ENCODE data around the gene ZHX3.

The ZHX3 gene

DNA sequence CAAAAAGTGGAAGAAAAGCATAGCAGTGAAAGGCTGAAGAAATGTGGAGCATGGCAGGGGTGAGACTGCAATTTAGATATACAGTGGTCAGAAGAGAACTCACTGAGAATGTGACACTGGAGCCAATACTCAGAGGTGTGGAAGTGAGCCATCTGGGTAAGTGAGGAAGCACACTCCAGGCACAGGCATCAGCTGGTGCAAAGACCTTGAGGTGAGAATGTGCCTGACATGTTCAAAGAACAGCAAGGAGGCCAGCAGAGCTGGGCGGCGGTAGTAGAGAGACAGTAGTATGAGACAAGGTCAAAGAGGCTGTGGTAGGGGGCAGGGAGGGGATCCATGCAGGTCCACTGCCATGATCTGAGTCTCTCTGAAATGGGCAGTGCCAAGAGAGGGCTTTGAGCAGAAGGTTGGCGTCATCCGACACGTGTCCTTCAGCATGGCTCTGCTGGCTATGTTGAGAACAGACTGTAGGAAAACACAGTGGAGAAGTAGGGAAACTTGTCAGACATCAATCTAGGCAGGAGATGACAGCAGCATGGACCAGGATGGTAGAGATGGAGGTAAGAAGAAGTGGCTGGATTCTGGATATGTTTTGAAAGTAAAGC is 95.8 kb downstream of the ZHX3 start:
- FAIRE-seq, result no peak

DNA sequence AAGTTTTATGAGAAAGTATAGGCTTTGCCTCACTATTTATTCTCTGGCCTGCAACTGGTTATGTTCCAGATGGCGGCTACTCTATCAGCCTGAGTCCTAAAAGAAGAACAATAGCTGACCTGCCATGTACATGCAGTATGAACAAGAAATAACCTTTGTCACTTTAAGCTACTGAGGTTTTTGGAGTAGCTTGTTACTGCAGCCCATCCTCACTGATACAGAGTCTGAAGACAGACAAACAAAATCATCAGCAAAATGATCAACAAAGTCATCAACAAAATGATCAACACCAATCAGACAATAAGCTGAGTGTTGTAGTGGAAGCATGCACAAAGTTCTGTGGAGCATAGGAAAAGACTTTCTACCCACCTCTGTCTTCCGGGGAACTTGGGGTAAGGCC is 97.7 kb downstream of the ZHX3 start:
- no peak for FAIRE-seq

DNA sequence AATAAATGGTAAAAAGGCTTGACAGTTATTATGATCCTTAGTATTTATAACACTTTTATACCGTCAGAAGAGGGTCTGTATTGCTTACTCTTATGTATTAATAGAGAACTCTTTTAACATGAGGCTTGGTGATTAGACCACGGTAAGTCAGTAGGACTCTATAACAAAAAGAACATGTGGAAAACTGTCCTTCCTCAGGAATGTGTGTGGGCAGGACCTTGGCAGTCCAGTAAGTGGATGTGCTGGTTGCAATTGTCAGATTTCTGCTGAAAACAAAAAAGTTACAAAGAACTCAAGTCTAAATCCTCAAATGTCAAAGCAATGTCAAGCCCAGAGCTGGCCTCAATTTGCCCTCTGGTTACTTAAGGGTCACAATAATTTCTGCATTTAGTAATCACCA is 99.1 kb downstream of the ZHX3 start:
- no peak for FAIRE-seq

DNA sequence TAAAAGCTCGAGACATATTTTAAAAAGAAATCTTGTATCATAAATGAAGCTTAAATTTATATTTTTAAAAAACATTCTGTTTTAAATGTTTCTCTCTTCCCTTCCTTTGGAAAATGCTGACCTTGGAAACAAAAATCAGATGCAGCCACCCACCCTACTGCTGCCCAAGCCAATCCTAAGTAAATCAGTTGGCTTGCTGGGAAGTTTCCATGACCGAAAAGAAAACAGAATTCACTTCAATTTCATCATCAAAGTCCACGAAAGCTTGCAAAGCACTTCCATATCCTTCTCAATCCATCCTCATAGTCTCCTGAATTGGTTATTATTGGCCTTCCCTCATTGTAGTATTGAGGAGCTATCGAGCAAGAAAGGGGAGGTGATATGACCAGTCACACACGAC is 100.1 kb downstream of the ZHX3 start:
- FAIRE-seq, result no peak

DNA sequence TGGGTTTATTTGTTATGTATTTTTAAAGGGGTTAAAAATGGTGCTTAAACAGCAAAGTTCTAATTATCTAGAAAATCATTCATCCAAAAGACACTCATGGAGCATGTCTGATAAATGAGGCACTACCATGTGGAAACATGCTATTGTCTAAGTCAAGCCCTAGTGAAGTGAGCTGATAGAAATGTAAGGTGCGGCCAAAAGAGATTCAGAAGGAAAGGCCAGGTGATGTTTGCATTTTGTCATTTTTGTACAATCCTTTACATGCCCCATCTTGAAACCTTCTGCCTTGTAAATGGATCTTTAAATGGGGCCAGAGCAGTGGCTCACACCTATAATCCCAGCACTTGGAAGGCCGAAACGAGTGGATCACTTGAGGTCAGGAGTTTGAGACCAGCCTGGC is 102.9 kb downstream of the ZHX3 start:
- no peak for FAIRE-seq

DNA sequence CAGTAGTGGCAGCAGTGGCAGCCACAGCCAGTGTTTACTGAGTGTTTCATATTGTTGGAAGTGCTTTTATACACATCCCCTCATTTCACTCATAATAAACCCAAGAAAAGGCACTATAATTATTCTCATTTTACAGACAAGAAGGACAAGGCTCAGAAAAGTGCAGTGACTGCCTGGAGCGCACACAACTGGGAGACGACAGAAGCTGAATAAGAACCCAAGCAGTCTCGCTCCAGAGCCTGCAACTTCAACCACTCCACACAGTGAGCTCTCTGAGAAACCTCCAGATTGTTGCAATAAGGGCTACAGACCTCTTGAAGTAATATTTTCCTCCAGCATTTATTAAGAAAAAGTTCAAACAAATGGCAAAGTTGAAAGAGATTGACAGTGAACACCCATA is 103.3 kb downstream of the ZHX3 start:
- no peak for FAIRE-seq

DNA sequence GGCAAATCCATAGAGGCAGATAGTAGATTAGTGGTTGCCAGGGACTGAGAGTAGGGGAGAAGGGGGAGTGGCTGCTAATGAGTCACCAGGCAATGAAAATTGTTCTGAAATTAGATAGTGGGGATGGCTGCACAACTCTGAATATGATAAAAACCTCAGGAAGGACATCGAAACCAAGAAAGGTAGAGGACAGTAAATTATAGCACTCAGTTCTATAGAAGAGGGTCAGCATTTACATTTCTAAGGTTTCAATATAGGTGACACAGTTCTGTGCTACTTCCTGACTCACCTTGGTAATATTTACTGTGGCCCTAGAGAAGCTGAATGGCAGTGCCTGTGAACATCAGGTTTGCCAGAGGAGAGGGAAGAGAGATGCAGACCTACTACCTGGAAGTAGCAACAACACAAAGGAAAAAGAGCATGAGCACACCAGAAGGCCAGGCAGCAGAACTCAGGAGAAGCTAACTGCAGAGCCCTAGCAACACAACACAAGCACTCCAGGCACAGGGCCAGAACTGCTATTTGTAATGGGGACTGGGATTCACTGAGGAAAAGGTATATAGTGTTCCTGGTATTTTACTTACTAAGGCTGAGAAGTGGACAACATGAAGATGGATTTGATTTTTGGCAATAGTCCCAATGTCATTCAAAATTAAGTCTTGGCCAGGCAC is 104.2 kb downstream of the ZHX3 start:
- no peak for FAIRE-seq

DNA sequence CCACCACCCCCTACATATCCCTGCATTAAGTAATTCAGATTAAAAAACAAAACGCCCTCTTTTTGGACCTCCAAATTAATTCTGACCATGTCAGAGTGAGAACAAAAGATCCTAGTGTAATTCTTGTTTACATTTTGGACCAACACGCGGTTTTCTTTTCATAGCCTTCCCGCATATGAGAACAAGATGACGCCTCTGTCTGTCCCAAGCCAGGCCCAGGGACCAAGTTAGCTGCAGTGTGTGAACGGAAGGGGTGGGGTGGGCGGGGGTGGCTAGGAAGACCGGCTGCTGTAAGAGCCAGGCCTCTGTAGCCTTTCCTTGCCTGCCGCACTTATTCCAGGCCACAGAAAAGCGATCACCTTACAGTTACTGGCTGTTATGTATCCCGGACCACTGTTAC is 112.2 kb downstream of the ZHX3 start:
- FAIRE-seq, result no peak

DNA sequence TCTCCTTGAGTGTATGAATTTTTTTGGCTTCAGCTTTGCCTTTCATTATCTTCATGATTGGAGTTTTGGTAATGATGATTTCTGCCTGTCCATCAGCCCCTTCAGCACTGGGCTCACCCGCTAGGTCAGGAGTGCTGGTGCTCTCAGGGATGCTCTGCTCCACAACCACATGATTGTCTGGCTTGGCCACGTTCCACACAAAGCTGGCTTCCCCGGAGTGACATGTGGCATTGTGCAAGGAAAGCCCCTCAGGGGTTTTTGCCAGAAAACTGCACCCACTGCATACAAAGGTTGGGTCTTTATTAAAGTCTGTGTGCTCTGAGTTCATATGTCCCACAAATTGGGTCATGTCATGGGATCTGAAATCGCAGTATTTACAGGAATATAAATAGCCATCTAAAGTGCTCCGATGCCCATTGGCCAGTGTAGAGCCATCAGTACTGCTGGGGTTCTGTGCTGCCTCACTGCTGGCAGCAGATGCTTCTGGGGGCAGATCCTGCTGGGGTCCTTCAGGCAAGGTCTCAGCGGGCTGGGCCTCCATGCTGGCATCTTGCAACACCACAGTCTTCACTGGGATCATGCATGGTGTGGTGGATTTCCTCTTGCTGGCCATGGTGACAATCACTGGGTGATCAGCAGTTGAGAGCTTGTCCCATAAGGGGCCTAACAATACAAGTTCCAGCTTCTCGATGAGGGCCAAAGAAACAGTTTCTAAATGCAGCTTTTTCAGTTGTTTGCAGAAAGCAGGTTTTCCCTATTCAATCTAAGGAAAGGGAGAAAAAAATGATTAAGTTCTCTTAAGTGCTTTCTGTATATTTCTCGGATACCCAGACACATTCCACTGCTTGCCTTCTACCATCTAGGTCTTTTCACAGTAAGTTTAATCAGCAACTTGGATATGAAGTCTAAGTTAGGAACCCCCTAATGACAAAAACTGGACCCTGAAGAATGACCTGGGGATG is 112.9 kb downstream of the ZHX3 start:
- FAIRE-seq, result no peak

DNA sequence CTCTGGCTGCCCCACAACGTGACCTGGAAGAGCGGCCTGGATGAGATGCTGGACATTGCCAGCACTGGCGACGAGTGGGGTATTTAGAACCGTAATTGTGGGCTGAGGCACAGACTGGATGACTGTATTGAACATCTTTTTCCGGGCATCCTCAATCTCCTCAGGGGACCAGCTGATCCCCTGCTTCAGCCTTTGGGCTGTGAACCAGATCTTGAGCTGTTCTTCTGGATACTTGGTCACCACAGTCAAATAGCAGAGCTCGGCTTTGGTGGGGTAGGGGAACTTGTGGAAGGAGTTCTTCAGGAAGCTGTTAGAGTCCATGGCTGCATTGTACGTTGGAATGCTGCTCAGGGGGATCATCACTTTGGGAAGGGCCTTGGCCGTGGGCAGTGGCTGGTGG is 113.9 kb downstream of the ZHX3 start:
- no peak for FAIRE-seq

DNA sequence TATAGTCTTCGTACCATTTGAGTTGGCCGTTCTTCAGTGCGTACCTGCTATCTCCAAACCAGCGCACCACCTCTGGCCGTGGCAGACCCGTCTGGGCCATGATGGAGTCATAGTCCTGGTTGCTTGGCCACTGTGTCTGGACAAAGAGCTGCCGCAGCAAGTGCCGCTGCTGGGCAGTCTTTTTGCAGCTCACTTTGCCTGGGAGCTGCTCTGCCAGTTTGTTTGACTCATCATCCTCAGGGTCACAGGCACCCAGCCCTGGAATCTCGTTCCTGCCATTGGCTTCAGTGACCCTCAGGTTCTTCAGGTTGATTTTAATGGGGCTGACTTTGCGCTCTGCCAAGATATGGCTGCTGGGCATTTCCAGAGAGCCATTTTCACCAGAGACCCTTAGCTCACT is 115.1 kb downstream of the ZHX3 start:
- no peak for FAIRE-seq

DNA sequence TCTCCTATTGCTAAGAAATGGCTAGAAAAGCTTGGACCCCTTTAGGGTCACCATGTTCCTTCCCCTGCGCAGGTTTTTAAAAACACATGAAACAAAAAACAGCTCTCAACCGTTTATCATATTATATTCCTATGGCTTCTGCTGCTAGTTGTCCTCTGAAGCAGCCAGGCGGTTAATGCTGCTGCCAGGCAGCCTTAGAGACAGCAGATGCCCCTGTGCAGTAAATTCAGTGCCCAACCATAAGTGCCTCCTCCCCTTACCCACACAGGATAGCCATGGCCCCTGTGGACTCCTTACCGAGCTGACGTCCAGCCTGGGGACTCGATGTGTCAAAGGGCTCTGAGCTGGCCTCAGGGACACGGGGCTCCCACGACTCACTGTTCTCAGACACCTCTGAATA is 115.8 kb downstream of the ZHX3 start:
- FAIRE-seq, result no peak

DNA sequence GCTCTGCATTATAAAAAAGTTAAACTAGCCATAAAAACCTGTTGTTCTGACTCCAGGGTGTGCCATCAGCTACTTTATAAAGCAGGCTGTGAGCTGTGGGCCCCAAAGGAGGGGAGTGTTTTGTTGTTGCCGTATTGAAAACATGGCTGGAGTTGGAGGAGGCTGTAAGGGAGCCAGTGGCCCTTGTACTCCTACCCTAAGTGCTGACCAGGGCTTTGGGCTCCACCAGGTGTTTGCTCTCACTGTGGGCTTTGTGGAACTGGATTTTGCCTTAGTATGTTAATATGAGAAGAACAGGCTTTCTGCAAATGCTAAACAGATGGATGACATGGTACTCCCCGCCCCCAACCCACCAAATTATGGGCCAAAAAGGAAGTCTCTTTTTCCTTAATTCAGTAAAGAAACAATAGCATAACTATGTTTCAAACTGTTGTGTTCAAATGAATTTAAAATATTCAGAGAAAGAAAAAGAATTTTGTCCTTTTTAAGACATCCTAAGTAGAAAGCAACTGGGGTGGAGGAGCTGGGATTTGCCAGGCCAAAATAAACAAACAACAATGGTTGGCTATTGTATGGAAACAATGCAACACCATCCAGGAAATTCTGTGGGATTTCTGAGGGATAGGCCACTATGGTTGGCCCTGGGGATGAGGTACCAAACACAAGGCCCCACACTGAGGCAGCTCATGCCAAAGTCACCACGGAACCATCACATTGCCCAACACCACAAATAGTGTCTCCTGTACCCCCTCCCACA is 116.9 kb downstream of the ZHX3 start:
- FAIRE-seq, result no peak

DNA sequence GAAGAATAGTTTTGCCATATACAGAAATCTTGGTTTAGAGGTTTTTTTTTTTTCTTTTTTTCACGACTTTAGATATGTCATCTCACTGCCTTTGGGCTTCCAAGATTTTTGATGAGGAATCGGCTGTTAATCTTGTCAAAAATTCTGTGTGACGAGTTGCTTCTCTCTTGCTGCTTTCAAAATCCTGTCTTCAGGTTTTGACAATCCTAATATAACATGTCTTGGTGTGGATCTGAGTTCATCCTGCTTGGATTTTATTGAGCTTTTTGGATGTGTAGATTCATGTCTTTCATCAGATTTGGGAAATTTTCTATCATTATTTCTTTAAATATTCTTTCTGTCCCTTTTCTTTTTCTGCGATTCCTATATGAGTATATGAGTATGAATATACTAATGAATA is 119.1 kb downstream of the ZHX3 start:
- no peak for FAIRE-seq

DNA sequence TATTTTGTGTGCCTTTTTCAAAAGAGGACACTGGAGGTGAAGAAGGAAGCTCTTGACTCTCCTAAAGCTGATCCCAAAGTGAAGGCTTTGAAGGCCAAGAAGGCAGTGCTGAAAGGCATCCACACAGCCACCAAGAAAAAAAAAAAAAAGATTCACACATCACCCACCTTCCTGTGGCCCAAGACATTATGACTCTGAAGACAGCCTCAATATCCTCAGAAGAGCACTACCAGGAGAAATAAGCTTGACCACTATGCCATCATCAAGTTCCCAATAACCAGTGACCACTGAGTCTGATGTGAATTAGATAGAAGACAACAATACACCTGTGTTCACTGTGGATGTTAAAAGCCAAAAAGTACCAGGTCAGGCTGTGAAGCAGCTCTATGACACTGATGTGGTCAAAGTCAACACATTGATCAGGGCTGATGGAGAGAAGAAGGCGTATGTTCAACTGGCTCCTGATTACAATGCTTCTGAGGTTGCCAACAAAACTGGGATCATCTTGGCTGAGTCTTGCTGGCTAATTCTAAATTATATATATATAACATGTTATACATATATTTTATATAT is 120.8 kb downstream of the ZHX3 start:
- no peak for FAIRE-seq

DNA sequence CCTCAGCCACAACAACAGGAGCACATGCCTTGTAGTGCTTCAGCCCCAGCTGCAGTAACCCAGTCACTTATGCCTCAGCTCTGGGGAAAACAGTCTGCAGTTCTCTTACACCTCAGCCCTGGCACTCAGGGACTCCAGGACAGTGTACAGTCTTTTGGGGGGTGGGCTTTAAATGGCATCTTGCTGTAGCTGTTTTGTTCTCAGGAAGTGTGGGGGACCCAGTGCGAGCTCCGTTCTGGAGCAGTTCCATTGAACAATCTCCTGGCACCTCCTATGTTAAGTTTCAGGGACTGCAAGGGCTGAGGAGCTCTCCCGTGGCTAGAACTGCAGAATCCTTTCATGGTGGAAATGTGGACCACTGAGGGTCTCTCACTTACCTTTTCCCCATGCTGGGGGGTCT is 125.0 kb downstream of the ZHX3 start:
- FAIRE-seq, result no peak

DNA sequence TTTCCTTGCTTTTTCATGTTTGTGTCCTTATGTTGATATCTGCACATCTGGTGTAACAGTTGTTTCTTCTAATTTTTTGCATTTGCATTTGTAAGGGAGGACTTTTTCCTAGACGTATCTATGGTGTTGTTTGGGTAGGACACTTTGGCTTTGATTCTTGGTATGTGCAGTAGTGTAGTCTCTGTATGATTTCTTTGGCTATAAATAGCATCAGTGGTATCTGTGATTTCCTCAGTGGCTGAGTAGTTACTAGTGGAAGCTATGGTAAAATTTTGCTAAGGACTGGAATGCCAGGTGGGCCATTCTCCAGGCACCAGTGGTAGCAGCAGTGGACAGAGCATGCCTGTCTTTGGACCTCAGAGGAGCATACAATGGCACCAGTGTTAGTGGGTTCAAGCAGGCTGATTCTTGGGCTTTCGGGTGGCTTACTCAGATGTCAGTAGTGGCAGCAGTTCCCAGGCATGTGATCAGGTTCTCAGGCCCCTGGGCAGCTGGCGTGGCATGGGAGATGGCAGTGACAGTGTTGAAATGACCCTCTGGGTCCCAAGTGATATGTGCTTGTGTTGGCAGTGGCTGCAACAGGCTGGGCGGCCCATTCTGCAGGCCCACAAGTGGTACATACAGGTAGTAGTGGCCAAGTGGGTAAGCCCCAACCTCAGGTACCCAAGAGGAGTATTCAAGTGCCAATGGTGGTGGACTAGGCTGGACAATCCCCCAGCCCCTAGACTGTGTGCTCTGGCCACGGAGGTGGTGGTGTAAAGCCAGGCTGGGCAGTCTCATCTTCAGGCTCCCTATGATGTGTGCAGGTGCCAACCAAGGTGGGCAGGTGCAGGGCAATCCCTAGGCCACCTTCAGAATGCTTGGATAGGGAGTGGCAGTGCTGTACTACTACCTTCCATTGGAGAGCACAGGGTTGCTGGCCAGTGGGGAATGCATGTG is 125.7 kb downstream of the ZHX3 start:
- FAIRE-seq, result no peak

DNA sequence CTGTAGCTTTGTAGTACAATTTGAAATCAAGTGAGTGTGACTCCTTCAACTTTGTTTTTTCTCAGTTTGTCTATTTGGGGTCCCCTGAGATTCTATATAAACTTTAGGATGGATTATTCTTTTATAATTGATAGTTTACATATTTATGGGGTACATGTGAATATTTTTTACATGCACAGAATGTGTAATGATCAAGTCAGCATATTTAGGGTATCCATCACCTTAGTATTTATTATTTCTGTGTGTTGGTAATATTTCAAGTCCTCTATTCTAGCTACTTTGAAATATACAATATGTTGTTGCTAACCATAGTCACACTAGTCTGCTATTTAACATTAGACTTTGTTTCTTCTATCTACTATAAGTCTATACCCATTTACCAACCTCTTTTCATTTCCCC is 129.9 kb downstream of the ZHX3 start:
- no peak for FAIRE-seq

DNA sequence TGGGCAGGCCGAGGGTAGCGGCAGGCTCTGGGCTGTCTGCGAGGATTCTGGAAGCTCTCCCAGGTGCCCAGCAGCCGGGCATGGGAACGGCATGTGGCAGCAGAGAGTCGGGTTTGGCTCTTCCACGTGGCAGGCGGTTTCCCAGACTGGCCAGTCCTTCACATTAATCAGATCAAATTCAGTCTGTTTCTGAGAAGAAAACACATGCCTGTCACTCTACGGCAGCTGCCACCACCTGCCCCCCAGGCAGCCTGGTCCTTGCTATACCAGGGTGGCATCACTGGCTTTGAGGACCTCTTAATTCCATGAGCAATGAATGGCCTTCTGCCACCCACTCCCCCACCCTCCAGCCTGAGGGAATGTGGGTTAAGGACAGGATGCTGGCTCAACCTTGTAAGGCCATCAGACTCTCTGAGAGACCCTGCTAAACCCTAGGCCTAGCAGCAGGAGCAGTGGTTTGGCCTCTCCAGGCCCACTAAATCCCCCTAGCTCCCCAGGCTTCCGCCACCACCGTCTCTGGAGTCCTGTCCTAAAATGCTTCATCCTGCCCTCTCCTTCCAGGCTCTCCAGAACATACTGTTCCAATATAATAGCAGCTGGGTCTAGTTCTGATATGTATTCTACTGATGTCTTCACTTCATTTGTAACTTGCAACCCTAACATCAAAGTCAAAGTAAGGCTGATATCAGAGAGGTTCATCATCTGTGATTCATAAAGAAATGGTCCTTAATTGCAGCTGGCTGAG is 132.3 kb downstream of the ZHX3 start:
- FAIRE-seq, result no peak

DNA sequence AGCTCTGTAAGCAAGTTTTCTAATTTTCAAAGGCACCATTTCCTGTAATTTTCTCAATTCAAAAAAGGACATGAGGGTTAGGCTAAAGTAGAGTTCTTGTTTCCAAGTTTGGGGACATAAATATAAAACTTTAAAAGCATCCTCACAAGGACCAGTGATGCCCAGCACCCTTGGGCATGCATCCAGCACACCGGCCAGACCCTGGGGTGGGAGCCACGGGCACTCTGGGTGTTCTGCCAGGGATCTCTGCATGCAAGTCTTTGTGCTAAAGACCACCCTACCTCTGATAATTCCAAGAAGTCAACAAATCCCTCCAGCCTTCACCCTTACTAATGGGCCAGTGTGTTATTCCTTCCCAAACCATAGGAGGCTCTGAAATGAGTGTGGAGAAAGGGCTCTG is 133.7 kb downstream of the ZHX3 start:
- FAIRE-seq, result no peak

DNA sequence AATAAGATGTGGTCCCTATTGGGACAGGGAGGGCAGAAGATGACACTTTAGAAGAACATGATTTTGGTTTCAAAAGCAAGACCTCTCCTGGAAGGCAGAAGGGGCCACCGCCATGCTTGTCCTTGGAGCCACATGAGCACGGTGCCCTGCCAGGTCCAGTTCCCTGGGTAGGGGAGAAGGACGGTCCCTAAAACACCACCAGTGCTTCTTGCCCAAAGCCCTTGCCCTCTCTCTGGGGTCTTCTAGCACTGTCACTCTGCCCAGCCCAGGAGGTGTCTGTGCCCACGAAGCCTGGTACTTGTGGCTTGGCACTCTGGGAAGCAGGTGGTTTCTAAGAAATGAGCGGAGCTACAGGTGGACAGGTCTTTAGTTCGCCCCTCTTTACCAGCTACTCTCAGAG is 134.1 kb downstream of the ZHX3 start:
- no peak for FAIRE-seq
